Fibroblast of lung (primary cell): ENCODE results near the gene HTRA3. TPM values are rescaled to one million over a fixed set of nuclear protein-coding genes. Genes with fewer than 3 reads are reported as not detected.

Experiments
- DNase-seq, 2 donors: peaks; one replicate each; pipeline versions ENCODE4 v3.0.0 to v3.0.0-alpha.2; 2010; ENCODE audit warnings: low read depth in 2 of 2
- H2AFZ ChIP-seq: 2 replicates; pipeline ENCODE4 v1.5.1; 2012; ENCODE audit warnings: low read length, control low read depth, inconsistent platforms
- H3K27ac ChIP-seq: 2 replicates; pipeline ENCODE4 v1.5.1; 2011; ENCODE audit warnings: low read length, control low read depth; ENCODE audit not compliant: insufficient read depth
- H3K27me3 ChIP-seq: 2 replicates; pipeline ENCODE4 v1.5.1; 2011; ENCODE audit warnings: mild to moderate bottlenecking, low read length; ENCODE audit not compliant: control insufficient read depth, insufficient read depth
- H3K36me3 ChIP-seq: 2 replicates; pipeline ENCODE4 v1.5.1; 2011; ENCODE audit warnings: low read length; ENCODE audit not compliant: control insufficient read depth, insufficient read depth
- H3K4me1 ChIP-seq: 2 replicates; pipeline ENCODE4 v1.5.1; 2011; ENCODE audit warnings: low read length; ENCODE audit not compliant: control insufficient read depth, insufficient read depth; ENCODE audit errors: extremely low read depth
- H3K4me2 ChIP-seq: 2 replicates; pipeline ENCODE4 v1.5.1; 2011; ENCODE audit warnings: low read length, control low read depth; ENCODE audit not compliant: insufficient read depth; ENCODE audit errors: extremely low read depth
- H3K4me3 ChIP-seq, 4 experiments: fragments of 200-600 bp in 1 of 4; sonication (generic) in 1 of 4; replicated peaks in 1 of 4; 2 replicates each; pipeline ENCODE4 v1.5.1; 2011 to 2016; ENCODE audit warnings: low read length in 4 of 4, low read depth in 3 of 4, mild to moderate bottlenecking in 3 of 4, control low read depth in 2 of 4, inconsistent platforms in 1 of 4, mixed read lengths in 1 of 4; ENCODE audit not compliant: insufficient read depth in 1 of 4; ENCODE audit errors: control extremely low read depth in 1 of 4
- H3K79me2 ChIP-seq: 2 replicates; pipeline ENCODE4 v1.5.1; 2012; ENCODE audit warnings: mild to moderate bottlenecking, low read length, inconsistent platforms; ENCODE audit not compliant: control insufficient read depth, insufficient read depth
- H3K9ac ChIP-seq: 2 replicates; pipeline ENCODE4 v1.5.1; 2011; ENCODE audit warnings: mild to moderate bottlenecking, low read length, control low read depth; ENCODE audit not compliant: insufficient read depth
- H3K9me3 ChIP-seq: 2 replicates; pipeline ENCODE4 v1.5.1; 2012; ENCODE audit warnings: low read depth, low read length; ENCODE audit not compliant: control insufficient read depth, insufficient read depth
- H4K20me1 ChIP-seq: 2 replicates; pipeline ENCODE4 v1.5.1; 2011; ENCODE audit warnings: low read length; ENCODE audit not compliant: control insufficient read depth, insufficient read depth; ENCODE audit errors: extremely low read depth
- CTCF ChIP-seq, 2 donors: IDR thresholded peaks in 1 of 2; conservative IDR thresholded peaks in 1 of 2; 1 replicate in 1 of 2; 2 replicates in 1 of 2; pipeline ENCODE4 v1.5.1; 2011 to 2012; ENCODE audit warnings: low read length in 2 of 2, control low read depth in 1 of 2, inconsistent platforms in 1 of 2, low read depth in 1 of 2, mild to moderate bottlenecking in 1 of 2
- EZH2 ChIP-seq: IDR thresholded peaks from 2 replicates; pipeline ENCODE4 v1.5.1; 2012; ENCODE audit warnings: low read length, control low read depth, mild to moderate bottlenecking; ENCODE audit errors: missing control alignments
- polyA plus RNA-seq, 2 donors: library from polyadenylated mRNA; depleted of rRNA in 1 of 2; stranded (reverse) in 1 of 2; unstranded in 1 of 2; fragments of >200 nt; gene quantifications; 2 replicates each; pipeline ENCODE4 v1.2.1, GENCODE V29; 2011 to 2012; ENCODE audit warnings: missing spikeins in 1 of 2
- total RNA-seq: library from RNA; depleted of rRNA; stranded (reverse); fragments of >200 nt; gene quantifications from 2 replicates; pipeline ENCODE4 v1.2.1, GENCODE V29; 2014

Gene HTRA3
- total and polyA plus RNA-seq, 2 donors (not counting 1 experiment from before 2014, with no cell fraction given), result 2.8 to 3.5 TPM

GRCh38 chr4:8240211-8241041 is 29.1 kb upstream of the HTRA3 start:
- Histone ChIP-seq H3K27me3 (no peaks in the 10 kb centered on the region), H3K4me3 (no peak overlapping the region), H4K20me1 (no peaks in the 10 kb centered on the region), H3K4me2 (no peak overlapping the region), H3K9ac (no peak overlapping the region), H3K79me2 (no peaks in the 10 kb centered on the region), H3K4me1 (peaks cover 4% of the 10 kb centered on the region), H3K36me3 (no peaks in the 10 kb centered on the region), H3K27ac (no peak overlapping the region), H3K9me3 (no peaks in the 10 kb centered on the region), H2AFZ (no peak overlapping the region)
- TF ChIP-seq EZH2 (no peak), CTCF (conservative IDR thresholded peaks at IDR 0.05 in 1 of 2, IDR thresholded peaks at IDR 0.05 in 1 of 2; ENCODE audit: low read depth in 1 of 2, low read length in 2 of 2) (no peak)
- DNase-seq, result no peak

- H3K9ac ChIP-seq, result no peak overlapping the region
- H3K4me2 ChIP-seq, result no peak overlapping the region
- H3K36me3 ChIP-seq, result no peaks in the 10 kb centered on the region
- H3K79me2 ChIP-seq, result no peaks in the 10 kb centered on the region
- no peak for DNase-seq
- no peak for TF ChIP-seq CTCF (conservative IDR thresholded peaks at IDR 0.05 in 1 of 2, IDR thresholded peaks at IDR 0.05 in 1 of 2; ENCODE audit: low read depth in 1 of 2, low read length in 2 of 2)
- TF ChIP-seq EZH2, result no peak
- H3K27me3 ChIP-seq, result no peaks in the 10 kb centered on the region
- peaks cover 4% of the 10 kb centered on the region for H3K4me1 ChIP-seq
- no peak overlapping the region for H3K27ac ChIP-seq
- no peaks in the 10 kb centered on the region for H4K20me1 ChIP-seq
- H3K9me3 ChIP-seq, result no peaks in the 10 kb centered on the region
- no peak overlapping the region for H2AFZ ChIP-seq
- no peak overlapping the region for H3K4me3 ChIP-seq
These were observed 28.3 kb upstream of the HTRA3 start for GRCh38 chr4:8241211-8241779.

- Histone ChIP-seq H3K27me3 (peaks cover 4% of the 10 kb centered on the region), H3K4me3 (no peak overlapping the region), H3K9me3 (no peaks in the 10 kb centered on the region), H3K4me2 (peak overlapping the region; percentile 40), H3K9ac (no peak overlapping the region), H3K4me1 (peaks cover 5% of the 10 kb centered on the region), H4K20me1 (no peaks in the 10 kb centered on the region), H3K79me2 (no peaks in the 10 kb centered on the region), H3K27ac (peak overlapping the region; percentile 31), H3K36me3 (no peaks in the 10 kb centered on the region), H2AFZ (no peak overlapping the region)
- DNase-seq, result peak; percentile 87 to 93
- TF ChIP-seq CTCF (conservative IDR thresholded peaks at IDR 0.05 in 1 of 2, IDR thresholded peaks at IDR 0.05 in 1 of 2; ENCODE audit: low read depth in 1 of 2, low read length in 2 of 2) (peak; percentile 83 to 87), EZH2 (no peak)
These were observed 27.5 kb upstream of the HTRA3 start for GRCh38 chr4:8241895-8242696.
